H9 (cell line): ENCODE data around the gene LILRB3. TPM values are rescaled to one million over a fixed set of nuclear protein-coding genes. Genes with fewer than 3 reads are reported as not detected.

ENCODE experiments used
- DNase-seq: peaks from one replicate; pipeline ENCODE4 v3.0.0-alpha.2; 2017
- H2AFZ ChIP-seq: one replicate; pipeline ENCODE4 v1.6.1; 2013; ENCODE audit warnings: mild to moderate bottlenecking, low read length, control low read depth, moderate library complexity
- H2AK5ac ChIP-seq: 2 replicates; pipeline ENCODE4 v1.6.1; 2013; ENCODE audit warnings: low read length, control low read depth, mixed read lengths; ENCODE audit not compliant: insufficient read length
- H2BK120ac ChIP-seq: one replicate; pipeline ENCODE4 v1.6.1; 2013; ENCODE audit warnings: low read depth, mild to moderate bottlenecking, low read length, control low read depth, inconsistent platforms; ENCODE audit not compliant: poor library complexity, severe bottlenecking
- H2BK12ac ChIP-seq: 2 replicates; pipeline ENCODE4 v1.6.1; 2013; ENCODE audit warnings: low read length, control low read depth, mixed read lengths, low read depth; ENCODE audit not compliant: insufficient read length
- H2BK15ac ChIP-seq: 2 replicates; pipeline ENCODE4 v1.6.1; 2013; ENCODE audit warnings: low read depth, low read length, control low read depth
- H2BK20ac ChIP-seq: one replicate; pipeline ENCODE4 v1.6.1; 2013; ENCODE audit warnings: low read depth, mild to moderate bottlenecking, low read length, control low read depth, inconsistent platforms; ENCODE audit not compliant: poor library complexity, severe bottlenecking
- H2BK5ac ChIP-seq: 2 replicates; pipeline ENCODE4 v1.6.1; 2013; ENCODE audit warnings: low read length, control low read depth, mixed read lengths; ENCODE audit not compliant: insufficient read length
- H3K14ac ChIP-seq: 2 replicates; pipeline ENCODE4 v1.6.1; 2013; ENCODE audit warnings: low read length, control low read depth; ENCODE audit not compliant: insufficient read depth
- H3K18ac ChIP-seq: 2 replicates; pipeline ENCODE4 v1.6.1; 2013; ENCODE audit warnings: low read depth, mild to moderate bottlenecking, mixed read lengths, low read length, control low read depth; ENCODE audit not compliant: insufficient read length
- H3K23ac ChIP-seq: 2 replicates; pipeline ENCODE4 v1.6.1; 2013; ENCODE audit warnings: low read length, control low read depth, mixed read lengths, low read depth; ENCODE audit not compliant: insufficient read length
- H3K23me2 ChIP-seq: 2 replicates; pipeline ENCODE4 v1.6.1; 2013; ENCODE audit warnings: low read depth, mild to moderate bottlenecking, mixed read lengths, low read length, control low read depth; ENCODE audit not compliant: insufficient read length, poor library complexity, severe bottlenecking
- H3K27ac ChIP-seq: 2 replicates; pipeline ENCODE4 v1.5.1; 2013; ENCODE audit warnings: low read length, control low read depth, mixed read lengths, low read depth; ENCODE audit not compliant: insufficient read length
- H3K27me3 ChIP-seq: 2 replicates; pipeline ENCODE4 v1.6.1; 2013; ENCODE audit warnings: low read length, control low read depth, inconsistent platforms; ENCODE audit not compliant: insufficient read depth
- H3K4ac ChIP-seq: 2 replicates; pipeline ENCODE4 v1.6.1; 2013; ENCODE audit warnings: low read depth, mild to moderate bottlenecking, control low read depth, inconsistent platforms, low read length, moderate library complexity
- H3K4me1 ChIP-seq: 2 replicates; pipeline ENCODE4 v1.6.1; 2013; ENCODE audit warnings: low read length, control low read depth, inconsistent platforms; ENCODE audit not compliant: insufficient read depth
- H3K4me2 ChIP-seq: 2 replicates; pipeline ENCODE4 v1.6.1; 2013; ENCODE audit warnings: low read length, control low read depth, mixed read lengths; ENCODE audit not compliant: insufficient read length, insufficient read depth
- H3K56ac ChIP-seq: 2 replicates; pipeline ENCODE4 v1.6.1; 2013; ENCODE audit warnings: low read depth, mild to moderate bottlenecking, mixed read lengths, low read length, control low read depth; ENCODE audit not compliant: insufficient read length
- H3K79me1 ChIP-seq: 2 replicates; pipeline ENCODE4 v1.6.1; 2013; ENCODE audit warnings: low read depth, mild to moderate bottlenecking, moderate library complexity, low read length, control low read depth, inconsistent platforms; ENCODE audit not compliant: insufficient read depth, poor library complexity, severe bottlenecking
- H3K79me2 ChIP-seq: 2 replicates; pipeline ENCODE4 v1.6.1; 2013; ENCODE audit warnings: low read length, control low read depth, inconsistent platforms; ENCODE audit not compliant: insufficient read depth
- H3K9ac ChIP-seq: 2 replicates; pipeline ENCODE4 v1.6.1; 2013; ENCODE audit warnings: low read length, control low read depth, mixed read lengths; ENCODE audit not compliant: insufficient read length; ENCODE audit errors: extremely low read depth
- H3K9me3 ChIP-seq: one replicate; pipeline ENCODE4 v1.6.1; 2013; ENCODE audit warnings: low read depth, low read length, inconsistent platforms; ENCODE audit not compliant: control insufficient read depth
- H3T11ph ChIP-seq: one replicate; pipeline ENCODE4 v1.6.1; 2013; ENCODE audit warnings: mild to moderate bottlenecking, low read length, control low read depth, inconsistent platforms
- H4K20me1 ChIP-seq: one replicate; pipeline ENCODE4 v1.6.1; 2013; ENCODE audit not compliant: control insufficient read depth, insufficient read length, insufficient read depth
- H4K5ac ChIP-seq: 2 replicates; pipeline ENCODE4 v1.6.1; 2013; ENCODE audit warnings: low read depth, mild to moderate bottlenecking, mixed read lengths, low read length, control low read depth; ENCODE audit not compliant: insufficient read length
- H4K8ac ChIP-seq: replicated peaks from 2 replicates; pipeline ENCODE4 v1.6.1; 2013; ENCODE audit warnings: low read length, control low read depth, mixed read lengths, low read depth; ENCODE audit not compliant: insufficient read length
- H4K91ac ChIP-seq: 2 replicates; pipeline ENCODE4 v1.6.1; 2013; ENCODE audit warnings: low read depth, mild to moderate bottlenecking, moderate library complexity, mixed read lengths, low read length, control low read depth; ENCODE audit not compliant: insufficient read length
- H3K27ac Mint-ChIP-seq, 3 experiments: 2 replicates in 2 of 3; 3 replicates in 1 of 3; pipeline ENCODE4 v1.8.0; 2020 to 2021; ENCODE audit warnings: mixed read lengths in 3 of 3, mild to moderate bottlenecking in 1 of 3, moderate library complexity in 1 of 3
- H3K27me3 Mint-ChIP-seq: 2 replicates; pipeline ENCODE4 v1.8.0; 2021; ENCODE audit warnings: low read depth, mild to moderate bottlenecking, moderate library complexity, mixed read lengths
- H3K36me3 Mint-ChIP-seq, 3 experiments: 2 replicates in 2 of 3; 3 replicates in 1 of 3; pipeline ENCODE4 v1.8.0; 2020 to 2021; ENCODE audit warnings: low read depth in 3 of 3, mixed read lengths in 3 of 3; ENCODE audit not compliant: insufficient read depth in 1 of 3
- H3K4me1 Mint-ChIP-seq, 2 experiments: 2 replicates each; pipeline ENCODE4 v1.8.0; 2020; ENCODE audit warnings: mixed read lengths in 2 of 2
- H3K4me3 Mint-ChIP-seq, 2 experiments: 2 replicates in 1 of 2; 3 replicates in 1 of 2; pipeline ENCODE4 v1.8.0; 2020 to 2021; ENCODE audit warnings: mild to moderate bottlenecking in 2 of 2, mixed read lengths in 2 of 2, moderate library complexity in 1 of 2
- H3K9me3 Mint-ChIP-seq, 2 experiments: 2 replicates in 1 of 2; 3 replicates in 1 of 2; pipeline ENCODE4 v1.8.0; 2020; ENCODE audit warnings: mild to moderate bottlenecking in 2 of 2, mixed read lengths in 2 of 2, moderate library complexity in 1 of 2
- CTCF ChIP-seq: fragments of 200-600 bp; sonication (generic); conservative IDR thresholded peaks from 3 replicates; pipeline ENCODE4 v1.8.0; 2021; ENCODE audit warnings: antibody characterized with exemption, mild to moderate bottlenecking
- WGBS: extraction: QIAGEN DNeasy Blood & Tissue Kit; methylation state at CpG from one replicate; pipeline ENCODE4 v1.1.7; 2013; ENCODE audit warnings: missing lambda C conversion rate, low lambda C conversion rate, mixed read lengths; ENCODE audit not compliant: insufficient read length; ENCODE audit errors: extremely low coverage; 5-methylcytosine and 5-hydroxymethylcytosine counted together
- total RNA-seq: library from RNA; stranded (reverse); gene quantifications from 2 replicates; pipeline ENCODE4 v1.2.1, GENCODE V29; 2021

The LILRB3 gene
- total RNA-seq, 1 experiment from 2014 or later = not detected

DNA sequence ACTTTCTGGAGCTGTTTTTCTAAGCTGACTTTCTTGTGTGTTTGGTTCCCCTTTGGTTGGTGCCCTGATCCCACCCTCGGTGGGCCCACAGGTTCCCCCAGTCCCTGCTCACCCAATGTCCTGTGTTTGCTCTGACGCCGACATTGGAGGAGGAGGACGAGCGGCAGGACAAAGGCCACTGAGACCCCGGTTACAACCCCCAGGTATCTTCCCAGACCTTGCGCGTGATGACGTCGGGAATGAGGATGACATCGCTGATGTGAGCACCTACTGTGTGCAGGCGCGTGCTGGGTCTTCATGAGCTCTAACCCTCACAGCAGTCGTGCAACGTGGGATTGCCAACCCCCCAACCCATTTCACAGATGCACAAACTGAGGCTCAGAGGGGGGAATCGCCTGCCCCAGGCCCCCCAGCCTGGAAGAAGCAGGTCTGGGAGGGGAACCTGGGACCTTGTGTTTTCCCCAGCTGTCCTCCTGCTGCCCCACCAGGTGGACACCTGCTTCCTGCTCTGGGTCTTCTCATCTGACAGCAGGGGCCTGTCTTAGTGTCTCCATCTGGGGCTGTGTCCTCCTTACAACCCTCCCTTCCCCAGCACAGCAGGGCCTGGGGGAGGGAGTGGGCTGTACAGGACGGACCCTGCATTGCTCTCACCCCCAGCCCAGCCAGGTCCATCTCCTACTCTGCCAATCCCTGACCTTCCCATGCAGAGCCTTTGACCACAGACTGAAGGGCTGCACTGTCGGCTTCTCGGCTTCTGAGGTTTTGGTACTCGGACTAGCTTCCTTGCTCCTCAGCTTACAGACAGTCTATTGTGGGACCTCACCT is 24.5 kb upstream of the LILRB3 start:
- H3K79me1 ChIP-seq = no peaks in the 10 kb centered on the region
- H2AK5ac ChIP-seq = no peak overlapping the region
- Mint-ChIP-seq H3K36me3 (no peaks in the 10 kb centered on the region), H3K4me3 (no peak overlapping the region), H3K9me3 (peaks cover 0 to 34% of the 10 kb centered on the region in 2 experiments; a peak in 2 of 5 replicates), H3K27me3 (peaks cover 35% of the 10 kb centered on the region), H3K4me1 (no peaks in the 10 kb centered on the region), H3K27ac (no peak overlapping the region)
- no peak overlapping the region for H3K56ac ChIP-seq
- H3K9ac ChIP-seq = no peak overlapping the region
- H4K91ac ChIP-seq = no peak overlapping the region
- H3K14ac ChIP-seq = no peak overlapping the region
- H2BK12ac ChIP-seq = no peak overlapping the region
- H3K4me2 ChIP-seq = no peak overlapping the region
- no peak overlapping the region for H3K27ac ChIP-seq
- H3K9me3 ChIP-seq = no peaks in the 10 kb centered on the region
- H3K23ac ChIP-seq = no peak overlapping the region
- no peak overlapping the region for H4K5ac ChIP-seq
- no peak overlapping the region for H3K4ac ChIP-seq
- no peak for DNase-seq
- no peaks in the 10 kb centered on the region for H4K20me1 ChIP-seq
- no peaks in the 10 kb centered on the region for H3K27me3 ChIP-seq
- no peak overlapping the region for H2BK20ac ChIP-seq
- no CpG with 5 or more reads among the region's 20 CpGs for WGBS
- no peak overlapping the region for H2BK5ac ChIP-seq
- H3T11ph ChIP-seq = no peak overlapping the region
- no peak overlapping the region for H2AFZ ChIP-seq
- TF ChIP-seq CTCF = no peak
- H2BK120ac ChIP-seq = no peak overlapping the region
- H3K23me2 ChIP-seq = no peaks in the 10 kb centered on the region
- H4K8ac ChIP-seq = no peak overlapping the region
- H2BK15ac ChIP-seq = no peak overlapping the region
- H3K18ac ChIP-seq = no peak overlapping the region
- no peaks in the 10 kb centered on the region for H3K4me1 ChIP-seq
- no peaks in the 10 kb centered on the region for H3K79me2 ChIP-seq
